Type B pancreatic cell (in vitro differentiated cells): ENCODE measurements around the gene LRRC1. TPM values are rescaled to one million over a fixed set of nuclear protein-coding genes. Genes with fewer than 3 reads are reported as not detected.

Experiments
- DNase-seq: peaks from one replicate; pipeline ENCODE4 v3.0.0; 2021; ENCODE audit warnings: mixed read lengths; ENCODE audit not compliant: unreplicated experiment; ENCODE audit errors: extremely low spot score
- H3K27ac Mint-ChIP-seq: 2 replicates; pipeline ENCODE4 v1.8.0; 2021; ENCODE audit warnings: mild to moderate bottlenecking, mixed read lengths
- H3K27me3 Mint-ChIP-seq: 2 replicates; pipeline ENCODE4 v1.8.0; 2021; ENCODE audit warnings: mixed read lengths
- H3K36me3 Mint-ChIP-seq: 2 replicates; pipeline ENCODE4 v1.8.0; 2021; ENCODE audit warnings: mixed read lengths
- H3K4me1 Mint-ChIP-seq: one replicate; pipeline ENCODE4 v1.8.0; 2021; ENCODE audit warnings: mixed read lengths; ENCODE audit not compliant: unreplicated experiment
- H3K4me3 Mint-ChIP-seq: 2 replicates; pipeline ENCODE4 v1.8.0; 2021; ENCODE audit warnings: mild to moderate bottlenecking, mixed read lengths
- H3K9me3 Mint-ChIP-seq: 2 replicates; pipeline ENCODE4 v1.8.0; 2021; ENCODE audit warnings: mixed read lengths
- CTCF ChIP-seq: fragments of 200-600 bp; sonication (generic); conservative IDR thresholded peaks from 2 replicates; pipeline ENCODE4 v1.5.0; 2021; ENCODE audit warnings: antibody characterized with exemption, mild to moderate bottlenecking
- total RNA-seq: library from RNA; stranded (reverse); gene quantifications from 2 replicates; pipeline ENCODE4 v1.2.1, GENCODE V29; 2021; ENCODE audit warnings: low replicate concordance

LRRC1 gene
- total RNA-seq, 1 donor from 2014 or later = 28.9 TPM

GRCh38 chr6:53752856-53753255 lies 41.9 kb upstream of the LRRC1 start:
- no peaks in the 10 kb centered on the region for H3K9me3 Mint-ChIP-seq
- H3K27ac Mint-ChIP-seq = peak overlapping the region; percentile 35
- H3K4me3 Mint-ChIP-seq = no peak overlapping the region
- H3K4me1 Mint-ChIP-seq = no peaks in the 10 kb centered on the region
- DNase-seq = no peak
- TF ChIP-seq CTCF = no peak
- H3K36me3 Mint-ChIP-seq = peaks cover 7% of the 10 kb centered on the region
- no peaks in the 10 kb centered on the region for H3K27me3 Mint-ChIP-seq

GRCh38 chr6:53754330-53754729 lies 40.5 kb upstream of the LRRC1 start:
- no peak overlapping the region for H3K4me3 Mint-ChIP-seq
- no peak overlapping the region for H3K27ac Mint-ChIP-seq
- TF ChIP-seq CTCF = no peak
- no peaks in the 10 kb centered on the region for H3K27me3 Mint-ChIP-seq
- H3K36me3 Mint-ChIP-seq = peaks cover 7% of the 10 kb centered on the region
- no peak for DNase-seq
- no peaks in the 10 kb centered on the region for H3K4me1 Mint-ChIP-seq
- H3K9me3 Mint-ChIP-seq = no peaks in the 10 kb centered on the region

DNA sequence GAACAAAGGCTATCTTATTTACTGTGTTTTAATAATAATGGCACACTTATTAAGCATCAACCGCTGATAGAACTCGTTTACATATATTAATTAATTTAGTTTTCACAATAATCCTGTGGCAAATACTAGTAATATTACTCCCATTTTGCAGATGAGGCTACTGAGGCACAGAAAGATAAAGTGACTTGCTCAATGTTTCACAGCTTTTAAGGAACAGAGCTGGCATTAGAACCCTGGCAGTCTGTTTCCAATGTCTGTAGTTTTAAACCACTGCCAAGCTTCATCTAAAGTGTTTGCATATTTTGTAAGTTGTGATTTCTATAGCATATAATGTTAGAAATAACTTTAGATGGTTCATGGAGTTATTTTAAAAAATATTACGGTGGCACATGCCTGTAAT lies 38.4 kb upstream of the LRRC1 start:
- Mint-ChIP-seq H3K27ac (no peak overlapping the region), H3K27me3 (no peaks in the 10 kb centered on the region), H3K9me3 (no peaks in the 10 kb centered on the region), H3K4me1 (no peaks in the 10 kb centered on the region), H3K36me3 (peaks cover 7% of the 10 kb centered on the region), H3K4me3 (no peak overlapping the region)
- DNase-seq = no peak
- TF ChIP-seq CTCF = no peak

DNA sequence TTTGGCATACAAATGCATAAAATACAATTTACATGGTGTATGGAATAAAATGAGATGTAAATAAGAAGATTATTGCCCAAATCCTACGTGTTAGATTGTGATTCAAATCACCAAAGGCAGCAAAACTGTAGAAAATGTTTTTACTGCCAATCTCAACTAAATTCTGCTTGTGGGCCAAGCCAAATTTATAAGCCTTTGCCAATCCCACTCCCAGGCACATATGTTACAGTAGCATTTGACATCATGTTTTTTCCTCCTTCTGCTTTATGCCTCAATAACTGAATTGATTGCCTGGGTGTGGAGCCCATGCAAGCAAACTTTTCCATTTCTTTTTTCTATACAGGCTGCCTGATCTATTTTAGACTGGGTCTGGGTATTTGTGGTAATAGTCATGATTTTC lies 36.3 kb upstream of the LRRC1 start:
- no peak for DNase-seq
- Mint-ChIP-seq H3K27me3 (no peaks in the 10 kb centered on the region), H3K4me3 (no peak overlapping the region), H3K27ac (no peak overlapping the region), H3K4me1 (no peaks in the 10 kb centered on the region), H3K36me3 (peaks cover 4% of the 10 kb centered on the region), H3K9me3 (no peaks in the 10 kb centered on the region)
- TF ChIP-seq CTCF = no peak

DNA sequence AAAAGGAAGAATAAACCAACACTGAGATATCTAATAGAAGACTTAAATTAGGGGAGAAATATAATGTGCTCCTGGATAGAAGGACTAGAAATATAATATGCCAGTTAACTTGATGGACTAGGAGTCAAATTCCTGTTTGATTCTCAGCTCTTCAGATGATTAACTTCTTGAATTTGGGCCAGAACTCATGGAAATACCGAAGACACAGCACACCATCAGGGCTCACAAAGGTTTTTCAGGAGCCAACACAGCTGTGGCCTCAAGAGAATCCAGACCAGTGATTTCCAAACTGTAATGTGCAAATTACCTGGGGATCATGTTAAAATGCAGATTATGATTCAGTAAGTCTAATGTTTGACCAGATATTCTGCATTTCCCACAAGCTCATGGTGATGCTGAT lies 33.8 kb upstream of the LRRC1 start:
- H3K4me3 Mint-ChIP-seq = no peak overlapping the region
- H3K27ac Mint-ChIP-seq = no peak overlapping the region
- H3K27me3 Mint-ChIP-seq = no peaks in the 10 kb centered on the region
- H3K4me1 Mint-ChIP-seq = no peaks in the 10 kb centered on the region
- no peak for TF ChIP-seq CTCF
- H3K9me3 Mint-ChIP-seq = no peaks in the 10 kb centered on the region
- H3K36me3 Mint-ChIP-seq = peaks cover 13% of the 10 kb centered on the region
- no peak for DNase-seq

- H3K27ac Mint-ChIP-seq = no peak overlapping the region
- no peaks in the 10 kb centered on the region for H3K27me3 Mint-ChIP-seq
- TF ChIP-seq CTCF = no peak
Measured at GRCh38 chr6:53765270-53765669, 29.5 kb upstream of the LRRC1 start.

More at GRCh38 chr6:53765270-53765669, 29.5 kb upstream of the LRRC1 start:
- H3K36me3 Mint-ChIP-seq = peaks cover 16% of the 10 kb centered on the region
- H3K4me1 Mint-ChIP-seq = no peaks in the 10 kb centered on the region
- no peak for DNase-seq
- no peaks in the 10 kb centered on the region for H3K9me3 Mint-ChIP-seq
- H3K4me3 Mint-ChIP-seq = no peak overlapping the region
